Prostate gland (tissue), 2 donors: ENCODE data around the gene ENO3. TPM values are rescaled to one million over a fixed set of nuclear protein-coding genes. Genes with fewer than 3 reads are reported as not detected.

ENCODE experiments used
- DNase-seq: peaks from one replicate; pipeline ENCODE4 v3.0.0-alpha.2; 2019; ENCODE audit warnings: low spot score
- H3K27ac ChIP-seq, 2 donors: fragments of 200-600 bp; sonication (generic); 2 replicates each; pipeline ENCODE4 v1.5.1; 2017 to 2019
- H3K27me3 ChIP-seq: fragments of 200-600 bp; sonication (generic); replicated peaks from 2 replicates; pipeline ENCODE4 v1.5.1; 2019; ENCODE audit not compliant: insufficient read depth
- H3K36me3 ChIP-seq, 2 donors: fragments of 200-600 bp; sonication (generic); 1 replicate in 1 of 2; 2 replicates in 1 of 2; pipeline versions ENCODE4 v1.5.1 to v1.8.1; 2017 to 2019
- H3K4me1 ChIP-seq: fragments of 200-600 bp; sonication (generic); replicated peaks from 2 replicates; pipeline ENCODE4 v1.5.1; 2019
- H3K4me3 ChIP-seq, 2 donors: fragments of 200-600 bp; sonication (generic); 2 replicates each; pipeline ENCODE4 v1.5.1; 2017 to 2019
- H3K9me3 ChIP-seq: fragments of 200-600 bp; sonication (generic); 2 replicates; pipeline ENCODE4 v1.5.1; 2017
- CTCF ChIP-seq, 4 experiments: fragments of 200-600 bp in 2 of 4; fragments of 450-650 bp in 2 of 4; sonication (generic) in 2 of 4; IDR thresholded peaks; 1 replicate in 3 of 4; 2 replicates in 1 of 4; pipeline ENCODE4 v1.5.1; 2016 to 2019; ENCODE audit warnings: antibody characterized with exemption in 4 of 4, mild to moderate bottlenecking in 2 of 4, moderate library complexity in 2 of 4
- POLR2A ChIP-seq: fragments of 450-650 bp; IDR thresholded peaks from one replicate; pipeline ENCODE4 v1.6.1; 2016; ENCODE audit warnings: antibody characterized with exemption, mild to moderate bottlenecking
- POLR2AphosphoS5 ChIP-seq: sonication (generic); formaldehyde crosslinking; IDR thresholded peaks from one replicate; pipeline ENCODE4 v1.6.1; 2017; ENCODE audit warnings: antibody characterized with exemption
- WGBS: methylation state at CpG from one replicate; pipeline ENCODE4 v1.1.5; 2018; 5-methylcytosine and 5-hydroxymethylcytosine counted together
- intact Hi-C: fragments of 100-400 bp; cut with DNase I; formaldehyde crosslinking; loops from one replicate; pipeline ENCODE4 v1.14.2; 2022
- microRNA-seq: library from miRNA; unstranded; fragments of <30 nt; microRNA quantifications from one replicate; pipeline ENCODE4, GENCODE V29; 2016
- small RNA-seq, 2 donors: library from RNA; depleted of rRNA; stranded (forward); fragments of <200 nt; gene quantifications; one replicate each; pipeline ENCODE3, GENCODE V24; 2016
- total RNA-seq, 2 donors: library from RNA; depleted of rRNA; stranded (reverse); fragments of >200 nt; gene quantifications; one replicate each; pipeline ENCODE4 v1.1.0, GENCODE V29; 2016

ENO3 gene
- total RNA-seq, 2 donors from 2014 or later, result 9.7 to 10.2 TPM

GRCh38 chr17:5002121-5002788 is 51.3 kb downstream of the ENO3 start:
- Histone ChIP-seq H3K4me3 (no peak overlapping the region), H3K27ac (no peak overlapping the region), H3K27me3 (no peaks in the 10 kb centered on the region), H3K4me1 (peaks cover 8% of the 10 kb centered on the region), H3K9me3 (no peaks in the 10 kb centered on the region), H3K36me3 (peaks cover 26 to 46% of the 10 kb centered on the region in 2 donors)
- intact Hi-C loops, result no loop called here
- WGBS, result 94% methylated on average over 20 of the region's 20 CpGs
- DNase-seq, result no peak
- no peak for TF ChIP-seq POLR2AphosphoS5
- no peak for TF ChIP-seq CTCF (IDR thresholded peaks at IDR 0.05)
- no peak for TF ChIP-seq POLR2A

- intact Hi-C loops, result no loop called here
- peaks cover 8% of the 10 kb centered on the region for H3K4me1 ChIP-seq
- H3K27ac ChIP-seq, result no peak overlapping the region
- no peak for DNase-seq
- no peak overlapping the region for H3K4me3 ChIP-seq
- H3K9me3 ChIP-seq, result no peaks in the 10 kb centered on the region
- peaks cover 26 to 49% of the 10 kb centered on the region in 2 donors for H3K36me3 ChIP-seq
- TF ChIP-seq POLR2AphosphoS5, result no peak
- no peak for TF ChIP-seq POLR2A
- whole genome bisulfite sequencing, result 94% methylated on average over 18 of the region's 18 CpGs
- H3K27me3 ChIP-seq, result no peaks in the 10 kb centered on the region
Observed at GRCh38 chr17:5003214-5003867, 52.4 kb downstream of the ENO3 start.

Small RNA genes lying within 50 kb of the gene (microRNA-seq; reads per million reads assigned to microRNA genes)
- gene MIR6864 (not detected), gene MIR6865 (not detected)

Small RNA genes lying within 50 kb of the gene (small RNA-seq; reads per million reads assigned to genes)
- gene MIR6864 (0 to 0.28 reads per million in 2 donors), gene MIR6865 (0 reads per million in 2 donors)

Other genes starting within 250 kb of the ENO3 start
- gene PELP1, start 247.0 kb upstream of the ENO3 start, total RNA-seq, result 10 to 100 TPM; 27.1 to 79.7 TPM
- gene ARRB2, start 240.5 kb upstream of the ENO3 start, total RNA-seq, result 10 to 100 TPM; 12.5 to 30.1 TPM
- 10 to 100 TPM; 31.0 to 41.9 TPM for gene MED11, start 219.7 kb upstream of the ENO3 start, total RNA-seq
- 1 to 10 TPM in 1 of 2 donors, under 1 TPM in 1; 0.91 to 7.3 TPM for gene ZMYND15, start 211.3 kb upstream of the ENO3 start, total RNA-seq
- gene CXCL16, start 211.2 kb upstream of the ENO3 start, total RNA-seq, result 10 to 100 TPM; 27.9 to 36.0 TPM
- gene TM4SF5, start 179.2 kb upstream of the ENO3 start, total RNA-seq, result not detected
- 1 to 10 TPM in 1 of 2 donors, not detected in 1; 2.6 TPM for gene VMO1, start 164.8 kb upstream of the ENO3 start, total RNA-seq
- gene GLTPD2, start 162.2 kb upstream of the ENO3 start, total RNA-seq, result not detected
- gene PSMB6, start 155.0 kb upstream of the ENO3 start, total RNA-seq, result 100 to 1,000 TPM; 152 to 183 TPM
- gene PLD2, start 144.0 kb upstream of the ENO3 start, total RNA-seq, result 10 to 100 TPM; 25.7 to 29.5 TPM
- gene MINK1, start 117.8 kb upstream of the ENO3 start, total RNA-seq, result 100 to 1,000 TPM in 1 of 2 donors, 10 to 100 TPM in 1; 53.0 to 136 TPM
- 10 to 100 TPM in 1 of 2 donors, 1 to 10 TPM in 1; 2.4 to 15.4 TPM for gene C17orf107, start 51.6 kb upstream of the ENO3 start, total RNA-seq
- 1 to 10 TPM in 1 of 2 donors, under 1 TPM in 1; 0.64 to 1.0 TPM for gene CHRNE, start 48.0 kb upstream of the ENO3 start, total RNA-seq
- gene GP1BA, start 18.8 kb upstream of the ENO3 start, total RNA-seq, result not detected
- 10 to 100 TPM; 40.5 to 68.0 TPM for gene SLC25A11, start 11.1 kb upstream of the ENO3 start, total RNA-seq
- 100 to 1,000 TPM in 1 of 2 donors, 10 to 100 TPM in 1; 78.7 to 138 TPM for gene RNF167, start 10.9 kb upstream of the ENO3 start, total RNA-seq
- gene PFN1, start 2.6 kb upstream of the ENO3 start, total RNA-seq, result 1,000 to 10,000 TPM in 1 of 2 donors, 100 to 1,000 TPM in 1; 646 to 1,039 TPM
- 10 to 100 TPM; 54.2 to 72.0 TPM for gene SPAG7, start 16.7 kb downstream of the ENO3 start, total RNA-seq
- gene CAMTA2, start 36.6 kb downstream of the ENO3 start, total RNA-seq, result 10 to 100 TPM; 13.6 to 40.2 TPM
- 1 to 10 TPM; 2.5 to 8.4 TPM for gene INCA1, start 46.4 kb downstream of the ENO3 start, total RNA-seq
- 10 to 100 TPM; 59.5 to 88.9 TPM for gene KIF1C, start 46.8 kb downstream of the ENO3 start, total RNA-seq
- gene SLC52A1, start 84.3 kb downstream of the ENO3 start, total RNA-seq, result 1 to 10 TPM; 1.6 to 1.7 TPM
- gene ZFP3, start 127.3 kb downstream of the ENO3 start, total RNA-seq, result 1 to 10 TPM; 5.4 to 8.5 TPM
- gene ZNF232, start 160.8 kb downstream of the ENO3 start, total RNA-seq, result 10 to 100 TPM; 14.3 TPM
- 1 to 10 TPM; 1.4 to 6.8 TPM for gene USP6, start 164.9 kb downstream of the ENO3 start, total RNA-seq
- 10 to 100 TPM; 20.3 to 33.2 TPM for gene ZNF594, start 240.7 kb downstream of the ENO3 start, total RNA-seq